ENCODE data around the gene GDPD2. TPM values are rescaled to one million over a fixed set of nuclear protein-coding genes. Genes with fewer than 3 reads are reported as not detected.

GDPD2 gene
- total RNA-seq, 1 experiment from 2014 or later = 0.84 TPM

GRCh38 chrX:70482300-70482699, 59.2 kb downstream of the GDPD2 start:
- H3K27me3 ChIP-seq (replicated peaks; ENCODE audit: insufficient read depth, low read depth, low read length, poor library complexity) = peaks cover 2% of the 10 kb centered on the region
- H3K9me3 ChIP-seq (ENCODE audit: low read depth, low read length, poor library complexity, severe bottlenecking) = no peaks in the 10 kb centered on the region
- no peak overlapping the region for H3K4me3 ChIP-seq (ENCODE audit: low read depth, low read length, poor library complexity, severe bottlenecking)
- TF ChIP-seq EZH2 (IDR thresholded peaks at IDR 0.05; ENCODE audit: borderline replicate concordance, low read depth, low read length, poor library complexity, severe bottlenecking) = no peak
- TF ChIP-seq, protein P1, sequence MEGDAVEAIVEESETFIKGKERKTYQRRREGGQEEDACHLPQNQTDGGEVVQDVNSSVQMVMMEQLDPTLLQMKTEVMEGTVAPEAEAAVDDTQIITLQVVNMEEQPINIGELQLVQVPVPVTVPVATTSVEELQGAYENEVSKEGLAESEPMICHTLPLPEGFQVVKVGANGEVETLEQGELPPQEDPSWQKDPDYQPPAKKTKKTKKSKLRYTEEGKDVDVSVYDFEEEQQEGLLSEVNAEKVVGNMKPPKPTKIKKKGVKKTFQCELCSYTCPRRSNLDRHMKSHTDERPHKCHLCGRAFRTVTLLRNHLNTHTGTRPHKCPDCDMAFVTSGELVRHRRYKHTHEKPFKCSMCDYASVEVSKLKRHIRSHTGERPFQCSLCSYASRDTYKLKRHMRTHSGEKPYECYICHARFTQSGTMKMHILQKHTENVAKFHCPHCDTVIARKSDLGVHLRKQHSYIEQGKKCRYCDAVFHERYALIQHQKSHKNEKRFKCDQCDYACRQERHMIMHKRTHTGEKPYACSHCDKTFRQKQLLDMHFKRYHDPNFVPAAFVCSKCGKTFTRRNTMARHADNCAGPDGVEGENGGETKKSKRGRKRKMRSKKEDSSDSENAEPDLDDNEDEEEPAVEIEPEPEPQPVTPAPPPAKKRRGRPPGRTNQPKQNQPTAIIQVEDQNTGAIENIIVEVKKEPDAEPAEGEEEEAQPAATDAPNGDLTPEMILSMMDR (conservative IDR thresholded peaks at IDR 0.05; ENCODE audit: low read depth, low read length) = no peak
- no peak for DNase-seq (ENCODE audit: low spot score)
- peaks cover 3% of the 10 kb centered on the region for H3K36me3 ChIP-seq (ENCODE audit: insufficient read depth, low read length, poor library complexity, severe bottlenecking)
- H3K4me1 ChIP-seq (ENCODE audit: insufficient read depth, low read length, poor library complexity, severe bottlenecking) = no peaks in the 10 kb centered on the region
- ChIA-PET CTCF (no interaction called here), POLR2A (ENCODE audit: low non-redundant PET) (no interaction called here)
- intact Hi-C loops (cut with micrococcal nuclease; ENCODE audit: unreplicated experiment) = no loop called here
- no peak overlapping the region for H3K27ac ChIP-seq (ENCODE audit: low read depth, low read length, poor library complexity, severe bottlenecking)
- no TSS peak for BruUV-seq (replicated peaks)

Other genes starting within 250 kb of the GDPD2 start
- gene DGAT2L6, start 245.8 kb upstream of the GDPD2 start, total RNA-seq (2021) = not detected in 2 replicates
- not detected in 2 replicates for gene AWAT1, start 188.7 kb upstream of the GDPD2 start, total RNA-seq (2021)
- gene P2RY4, start 163.1 kb upstream of the GDPD2 start, total RNA-seq (2021) = 0.26 TPM in 1 of 2 replicates, not detected in the other
- not detected in 2 replicates for gene ARR3, start 155.0 kb upstream of the GDPD2 start, total RNA-seq (2021)
- gene RAB41, start 141.1 kb upstream of the GDPD2 start, total RNA-seq (2021) = not detected in 2 replicates
- gene PDZD11, start 133.4 kb upstream of the GDPD2 start, total RNA-seq (2021) = 57.2 and 60.8 TPM in 2 replicates
- 66.9 and 76.7 TPM in 2 replicates for gene KIF4A, start 133.2 kb upstream of the GDPD2 start, total RNA-seq (2021)
- 32.8 and 34.0 TPM in 2 replicates for gene DLG3, start 21.5 kb downstream of the GDPD2 start, total RNA-seq (2021)